ENCODE data around the gene AGMAT. TPM values are rescaled to one million over a fixed set of nuclear protein-coding genes. Genes with fewer than 3 reads are reported as not detected.

The AGMAT gene
- total and polyA plus RNA-seq, 9 of the 15 experiments (the other 6 are each of a cell fraction or from before 2014, with no cell fraction given), result not detected

- TF ChIP-seq REST (IDR thresholded peaks at IDR 0.05; ENCODE audit: borderline replicate concordance), result no peak
- no peak for TF ChIP-seq REST (CRISPR knock-in tag; IDR thresholded peaks at IDR 0.05; ENCODE audit: low read depth)
- peak; percentile 72 for TF ChIP-seq JUND (IDR thresholded peaks at IDR 0.05; ENCODE audit: borderline replicate concordance, low read depth, low read length)
- TF ChIP-seq JUND (tag; IDR thresholded peaks at IDR 0.05; ENCODE audit: borderline replicate concordance, low read depth, low read length), result no peak; the same call in 2 of the 3 replicates
- peak; percentile 69 for TF ChIP-seq ZBTB12 (CRISPR knock-in tag; IDR thresholded peaks at IDR 0.05)
- TF ChIP-seq MBD2 (IDR thresholded peaks at IDR 0.05; ENCODE audit: borderline replicate concordance, low read depth), result peak; percentile 38
- TF ChIP-seq, protein P1, sequence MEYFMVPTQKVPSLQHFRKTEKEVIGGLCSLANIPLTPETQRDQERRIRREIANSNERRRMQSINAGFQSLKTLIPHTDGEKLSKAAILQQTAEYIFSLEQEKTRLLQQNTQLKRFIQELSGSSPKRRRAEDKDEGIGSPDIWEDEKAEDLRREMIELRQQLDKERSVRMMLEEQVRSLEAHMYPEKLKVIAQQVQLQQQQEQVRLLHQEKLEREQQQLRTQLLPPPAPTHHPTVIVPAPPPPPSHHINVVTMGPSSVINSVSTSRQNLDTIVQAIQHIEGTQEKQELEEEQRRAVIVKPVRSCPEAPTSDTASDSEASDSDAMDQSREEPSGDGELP (CRISPR knock-in tag; IDR thresholded peaks at IDR 0.05; ENCODE audit: borderline replicate concordance), result peak; percentile 40; the same call in 1 of the 2 replicates
- TF ChIP-seq HMGN3 (IDR thresholded peaks at IDR 0.05; ENCODE audit: borderline replicate concordance, extremely low read depth, insufficient read length, low read depth, low read length), result peak; percentile 93
- TF ChIP-seq, protein P2, sequence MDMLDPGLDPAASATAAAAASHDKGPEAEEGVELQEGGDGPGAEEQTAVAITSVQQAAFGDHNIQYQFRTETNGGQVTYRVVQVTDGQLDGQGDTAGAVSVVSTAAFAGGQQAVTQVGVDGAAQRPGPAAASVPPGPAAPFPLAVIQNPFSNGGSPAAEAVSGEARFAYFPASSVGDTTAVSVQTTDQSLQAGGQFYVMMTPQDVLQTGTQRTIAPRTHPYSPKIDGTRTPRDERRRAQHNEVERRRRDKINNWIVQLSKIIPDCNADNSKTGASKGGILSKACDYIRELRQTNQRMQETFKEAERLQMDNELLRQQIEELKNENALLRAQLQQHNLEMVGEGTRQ (CRISPR knock-in tag; IDR thresholded peaks at IDR 0.05), result no peak
- 0 out of 2 replicates have a peak, but pooled peaks have one; percentile 10 for TF ChIP-seq ZBTB1 (CRISPR knock-in tag; IDR thresholded peaks at IDR 0.05; ENCODE audit: borderline replicate concordance, low read depth)
- TF ChIP-seq, protein P3, sequence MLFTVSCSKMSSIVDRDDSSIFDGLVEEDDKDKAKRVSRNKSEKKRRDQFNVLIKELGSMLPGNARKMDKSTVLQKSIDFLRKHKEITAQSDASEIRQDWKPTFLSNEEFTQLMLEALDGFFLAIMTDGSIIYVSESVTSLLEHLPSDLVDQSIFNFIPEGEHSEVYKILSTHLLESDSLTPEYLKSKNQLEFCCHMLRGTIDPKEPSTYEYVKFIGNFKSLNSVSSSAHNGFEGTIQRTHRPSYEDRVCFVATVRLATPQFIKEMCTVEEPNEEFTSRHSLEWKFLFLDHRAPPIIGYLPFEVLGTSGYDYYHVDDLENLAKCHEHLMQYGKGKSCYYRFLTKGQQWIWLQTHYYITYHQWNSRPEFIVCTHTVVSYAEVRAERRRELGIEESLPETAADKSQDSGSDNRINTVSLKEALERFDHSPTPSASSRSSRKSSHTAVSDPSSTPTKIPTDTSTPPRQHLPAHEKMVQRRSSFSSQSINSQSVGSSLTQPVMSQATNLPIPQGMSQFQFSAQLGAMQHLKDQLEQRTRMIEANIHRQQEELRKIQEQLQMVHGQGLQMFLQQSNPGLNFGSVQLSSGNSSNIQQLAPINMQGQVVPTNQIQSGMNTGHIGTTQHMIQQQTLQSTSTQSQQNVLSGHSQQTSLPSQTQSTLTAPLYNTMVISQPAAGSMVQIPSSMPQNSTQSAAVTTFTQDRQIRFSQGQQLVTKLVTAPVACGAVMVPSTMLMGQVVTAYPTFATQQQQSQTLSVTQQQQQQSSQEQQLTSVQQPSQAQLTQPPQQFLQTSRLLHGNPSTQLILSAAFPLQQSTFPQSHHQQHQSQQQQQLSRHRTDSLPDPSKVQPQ (CRISPR knock-in tag; IDR thresholded peaks at IDR 0.05; ENCODE audit: borderline replicate concordance), result no peak
These were observed 60.4 kb downstream of the AGMAT start (continued) for GRCh38 chr1:15524283-15525049.

Data from K562 (cell line).